HG02981 (cell line): ENCODE measurements around the gene U2SURP.
"Not testable (repeated sequence)": the region's sequence is repeated elsewhere in the genome, so short reads cannot be mapped to it uniquely, and the experiment has no call there.

ENCODE experiments used
- ATAC-seq: cut with Tn5 transposase; IDR thresholded peaks from one replicate; pipeline ENCODE4 v1.9.1; 2021; ENCODE audit warnings: mild to moderate bottlenecking, moderate library complexity; ENCODE audit not compliant: unreplicated experiment

The U2SURP gene

GRCh38 chr3:143010024-143010423, 8.7 kb downstream of the U2SURP start:
- no peak for ATAC-seq

GRCh38 chr3:143011705-143012104, 10.3 kb downstream of the U2SURP start:
- no peak for ATAC-seq

GRCh38 chr3:143014921-143015320, 13.6 kb downstream of the U2SURP start:
- ATAC-seq, result no peak

- no peak for ATAC-seq
These were observed 15.1 kb downstream of the U2SURP start for GRCh38 chr3:143016321-143016972.

GRCh38 chr3:143024351-143024960, 23.1 kb downstream of the U2SURP start:
- no peak for ATAC-seq

- no peak for ATAC-seq
These were observed 30.0 kb downstream of the U2SURP start for GRCh38 chr3:143031327-143031726.

- not testable (repeated sequence) for ATAC-seq
These were observed 30.5 kb downstream of the U2SURP start for GRCh38 chr3:143031796-143032387.

GRCh38 chr3:143035466-143036211, 34.3 kb downstream of the U2SURP start:
- no peak for ATAC-seq

- ATAC-seq, result no peak
These were observed 35.2 kb downstream of the U2SURP start for GRCh38 chr3:143036557-143036956.

GRCh38 chr3:143037867-143038266, 36.5 kb downstream of the U2SURP start:
- no peak for ATAC-seq

- ATAC-seq, result no peak
These were observed 39.0 kb downstream of the U2SURP start for GRCh38 chr3:143040261-143040879.

- no peak for ATAC-seq
These were observed 40.5 kb downstream of the U2SURP start for GRCh38 chr3:143041903-143042302.

GRCh38 chr3:143045639-143046038, 44.3 kb downstream of the U2SURP start:
- no peak for ATAC-seq

- not testable (repeated sequence) for ATAC-seq
These were observed 44.7 kb downstream of the U2SURP start for GRCh38 chr3:143046075-143046474.

GRCh38 chr3:143054011-143054410, 52.6 kb downstream of the U2SURP start:
- ATAC-seq, result no peak

GRCh38 chr3:143056372-143056771, 55.0 kb downstream of the U2SURP start:
- no peak for ATAC-seq

GRCh38 chr3:143060906-143061305, 59.5 kb downstream of the U2SURP start:
- peak; percentile 96 for ATAC-seq

- ATAC-seq, result no peak
These were observed 61.6 kb downstream of the U2SURP start for GRCh38 chr3:143063018-143063417.

- no peak for ATAC-seq
These were observed 63.4 kb downstream of the U2SURP start for GRCh38 chr3:143064777-143065176.

GRCh38 chr3:143065364-143065763, 64.0 kb downstream of the U2SURP start:
- ATAC-seq, result no peak

- ATAC-seq, result no peak
These were observed 64.7 kb downstream of the U2SURP start for GRCh38 chr3:143066033-143066432.
